GM19455 (cell line): Measurements from ENCODE around the gene MTA1.

Experiments used
- ATAC-seq: cut with Tn5 transposase; IDR thresholded peaks from one replicate; pipeline ENCODE4 v1.9.1; 2021; ENCODE audit not compliant: unreplicated experiment

Gene MTA1

DNA sequence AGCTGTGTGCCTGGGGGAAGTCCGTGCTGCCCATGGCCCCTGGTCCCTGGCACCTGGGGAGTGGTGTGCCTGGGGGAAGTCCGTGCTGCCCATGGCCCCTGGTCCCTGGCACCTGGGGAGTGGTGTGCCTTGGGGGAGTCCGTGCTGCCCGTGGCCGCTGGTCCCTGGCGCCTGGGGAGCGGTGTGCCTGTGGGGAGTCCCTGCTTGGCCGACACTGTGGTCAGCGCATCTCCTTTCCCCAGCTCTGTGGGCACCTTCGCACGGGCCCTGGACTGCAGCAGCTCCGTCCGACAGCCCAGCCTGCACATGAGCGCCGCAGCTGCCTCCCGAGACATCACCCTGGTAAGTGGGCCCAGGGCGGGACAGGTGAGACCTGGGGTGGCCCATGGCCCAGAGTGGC, 40.5 kb downstream of the MTA1 start:
- ATAC-seq, result no peak

DNA sequence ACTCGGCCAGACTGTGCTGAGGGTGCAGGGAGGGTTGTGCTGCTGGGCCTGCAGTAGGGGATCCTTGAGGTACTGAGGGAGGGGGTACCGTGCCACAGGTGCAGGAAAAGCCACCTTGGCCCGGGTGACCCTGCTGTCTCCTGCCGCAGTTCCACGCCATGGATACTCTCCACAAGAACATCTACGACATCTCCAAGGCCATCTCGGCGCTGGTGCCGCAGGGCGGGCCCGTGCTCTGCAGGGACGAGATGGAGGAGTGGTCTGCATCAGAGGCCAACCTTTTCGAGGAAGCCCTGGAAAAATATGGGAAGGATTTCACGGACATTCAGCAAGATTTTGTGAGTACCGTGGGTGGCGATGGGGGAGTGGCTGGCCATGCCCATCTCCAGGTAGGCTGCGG, 41.0 kb downstream of the MTA1 start:
- ATAC-seq, result no peak

DNA sequence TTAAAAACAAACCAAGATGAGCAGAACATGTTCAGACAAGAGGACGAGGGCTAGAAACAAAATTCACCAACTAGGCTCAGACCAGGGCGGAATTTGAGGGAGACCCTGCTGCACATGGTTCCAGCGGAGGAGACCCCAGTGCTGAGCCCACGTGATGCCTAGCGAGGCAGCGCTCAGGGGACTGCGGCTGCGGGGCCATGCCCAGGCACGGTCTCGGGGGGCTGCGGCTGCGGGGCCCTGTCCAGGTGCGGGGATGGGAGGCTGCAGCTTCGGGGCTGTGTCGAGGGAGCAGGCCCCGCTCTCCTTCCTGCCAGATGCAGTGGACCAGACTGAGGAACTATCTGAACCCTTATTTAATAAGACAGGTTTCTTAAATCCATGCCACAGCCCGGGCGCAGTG, 42.3 kb downstream of the MTA1 start:
- ATAC-seq, result no peak

DNA sequence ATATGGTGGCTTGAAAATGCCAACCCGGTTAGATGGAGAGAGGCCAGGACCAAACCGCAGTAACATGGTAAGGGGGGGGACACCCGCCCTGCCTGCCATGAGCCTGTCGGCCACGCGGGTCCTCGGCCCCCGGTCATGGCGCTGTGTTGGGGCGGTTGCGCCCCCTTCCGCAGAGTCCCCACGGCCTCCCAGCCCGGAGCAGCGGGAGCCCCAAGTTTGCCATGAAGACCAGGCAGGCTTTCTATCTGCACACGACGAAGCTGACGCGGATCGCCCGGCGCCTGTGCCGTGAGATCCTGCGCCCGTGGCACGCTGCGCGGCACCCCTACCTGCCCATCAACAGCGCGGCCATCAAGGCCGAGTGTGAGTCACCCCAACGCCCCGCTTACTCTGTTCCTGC, 44.9 kb downstream of the MTA1 start:
- ATAC-seq, result no peak

DNA sequence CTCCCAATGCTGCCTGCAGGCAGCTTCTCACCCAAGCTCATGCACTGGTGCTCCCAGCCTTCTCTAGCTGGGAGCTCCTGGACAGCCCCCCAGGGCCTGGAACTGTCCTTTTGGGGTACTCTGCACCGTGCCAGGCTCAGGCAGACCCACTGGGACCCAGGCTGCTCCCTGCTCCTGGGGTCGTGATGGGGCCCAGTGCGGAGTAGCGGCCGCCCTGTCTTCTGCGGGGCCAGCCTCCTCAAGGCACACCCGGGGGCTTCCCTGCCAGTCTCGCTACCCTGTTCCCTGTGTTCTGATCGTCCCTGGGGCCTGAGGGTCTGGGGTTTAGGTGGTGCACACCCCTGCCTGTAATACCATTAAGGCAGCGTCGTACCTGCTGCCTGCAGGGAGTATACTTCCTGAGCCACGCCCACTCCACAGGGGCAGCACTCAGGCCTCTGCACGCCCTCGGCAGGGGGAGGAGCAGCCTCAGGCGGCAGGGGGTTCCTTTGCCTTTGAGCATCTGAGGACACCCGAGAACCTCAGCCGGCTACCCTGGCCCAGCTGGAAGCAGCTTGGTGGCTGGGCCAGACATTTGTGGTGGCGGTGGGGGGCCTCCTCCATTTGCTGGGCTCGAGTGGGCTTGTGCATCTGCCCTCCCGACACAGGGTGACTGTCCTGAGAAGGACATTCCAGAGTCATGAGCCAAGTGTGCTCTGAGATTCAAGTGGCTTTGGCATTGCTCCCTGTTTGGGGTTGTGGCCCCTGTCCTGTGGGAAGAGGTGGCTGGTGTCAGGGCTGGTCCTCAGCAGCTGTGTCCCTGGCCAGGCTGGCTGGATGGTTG, 45.8 kb downstream of the MTA1 start:
- no peak for ATAC-seq

DNA sequence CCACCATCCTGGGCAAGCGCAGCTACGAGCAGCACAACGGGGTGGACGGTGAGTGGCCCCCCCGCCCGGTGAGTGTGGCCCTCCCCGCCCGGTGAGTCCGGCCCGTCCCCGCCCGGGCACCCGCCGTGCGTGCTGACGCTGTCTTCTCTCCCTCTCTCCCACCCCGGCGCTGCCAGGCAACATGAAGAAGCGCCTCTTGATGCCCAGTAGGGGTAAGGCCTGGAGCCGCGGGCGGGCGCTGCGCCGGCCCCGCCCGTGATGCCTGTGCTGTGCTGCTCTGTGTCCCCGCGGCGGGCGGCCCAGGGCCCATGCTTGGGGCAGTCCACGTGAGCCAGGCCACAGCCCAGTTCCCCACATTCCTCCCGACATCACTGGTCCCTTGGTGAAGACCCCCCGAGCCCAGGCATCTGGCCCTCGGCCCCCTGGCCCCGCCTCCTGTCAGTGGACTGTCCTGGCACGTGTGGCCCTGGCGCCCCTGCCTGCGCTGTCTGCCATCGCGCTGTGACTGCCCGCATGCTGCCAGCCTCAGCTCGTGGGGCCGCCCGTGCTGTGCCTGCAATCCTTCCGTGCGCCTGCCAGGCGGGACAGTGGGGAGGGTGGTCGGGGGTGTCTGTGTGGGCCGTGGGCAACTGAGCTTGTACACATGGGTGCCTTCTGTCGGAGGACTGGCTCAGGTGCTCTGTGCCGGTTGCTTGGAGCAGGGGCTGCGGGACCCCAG, 47.1 kb downstream of the MTA1 start:
- no peak for ATAC-seq

DNA sequence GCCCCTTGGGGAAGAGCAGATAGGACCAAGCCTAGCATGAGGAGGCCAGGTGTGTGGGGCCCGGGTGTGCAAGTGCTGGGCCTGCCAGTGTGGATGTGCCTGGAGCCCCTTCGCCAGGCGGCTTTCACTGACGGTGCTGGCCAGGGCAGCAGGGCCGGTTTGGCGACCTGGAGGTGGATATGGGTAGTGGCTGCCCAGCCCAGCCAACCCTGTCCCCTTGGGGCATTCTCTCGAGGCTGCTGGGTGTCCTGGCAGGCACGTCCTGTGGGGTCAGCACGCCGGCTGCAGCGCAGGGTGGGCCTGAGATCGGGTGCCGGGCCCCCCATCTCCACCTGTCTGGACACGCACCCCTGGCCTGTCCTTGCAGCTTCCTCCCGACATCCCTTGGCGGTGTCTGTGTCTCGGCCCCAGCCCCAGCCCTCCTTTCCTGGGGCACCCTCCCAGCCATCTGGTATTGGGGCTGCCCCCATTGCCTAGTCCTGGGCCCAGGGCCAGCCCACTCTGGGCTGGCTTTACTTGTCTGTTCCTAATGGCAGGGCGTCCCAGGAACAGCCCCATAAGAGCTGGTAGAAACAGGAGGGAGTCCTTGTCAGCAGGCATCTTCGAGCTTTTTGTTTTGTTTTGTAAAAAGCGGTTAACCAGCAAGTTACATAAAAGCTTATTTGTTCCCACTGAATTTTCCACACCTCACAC, 47.8 kb downstream of the MTA1 start:
- no peak for ATAC-seq

DNA sequence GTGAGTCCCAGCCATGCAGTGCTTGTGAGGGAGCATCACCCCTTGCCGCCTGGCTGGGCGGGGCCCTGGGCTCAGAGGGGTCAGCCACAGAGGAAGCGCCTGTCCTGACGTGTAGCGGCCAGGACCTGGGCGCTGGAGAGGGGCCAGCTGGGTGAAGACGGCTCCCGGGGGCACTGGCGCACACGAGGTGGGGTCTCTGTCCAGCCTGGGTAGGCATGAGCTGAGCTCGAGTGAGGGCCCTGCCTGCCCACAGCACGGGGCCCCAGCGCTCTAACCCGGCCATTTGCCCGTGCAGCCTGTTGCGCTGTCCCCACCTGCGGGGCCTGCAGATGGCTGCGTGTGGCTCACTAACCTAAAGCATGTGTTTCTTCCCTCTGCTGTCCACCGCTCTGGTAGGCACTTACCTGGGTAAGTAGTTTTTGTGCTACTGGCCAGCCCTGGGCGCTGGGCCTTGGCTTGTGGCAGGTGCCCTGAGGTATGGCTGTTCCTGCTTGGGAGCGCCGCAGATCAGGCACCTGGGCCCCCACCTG, 48.4 kb downstream of the MTA1 start:
- ATAC-seq, result no peak

DNA sequence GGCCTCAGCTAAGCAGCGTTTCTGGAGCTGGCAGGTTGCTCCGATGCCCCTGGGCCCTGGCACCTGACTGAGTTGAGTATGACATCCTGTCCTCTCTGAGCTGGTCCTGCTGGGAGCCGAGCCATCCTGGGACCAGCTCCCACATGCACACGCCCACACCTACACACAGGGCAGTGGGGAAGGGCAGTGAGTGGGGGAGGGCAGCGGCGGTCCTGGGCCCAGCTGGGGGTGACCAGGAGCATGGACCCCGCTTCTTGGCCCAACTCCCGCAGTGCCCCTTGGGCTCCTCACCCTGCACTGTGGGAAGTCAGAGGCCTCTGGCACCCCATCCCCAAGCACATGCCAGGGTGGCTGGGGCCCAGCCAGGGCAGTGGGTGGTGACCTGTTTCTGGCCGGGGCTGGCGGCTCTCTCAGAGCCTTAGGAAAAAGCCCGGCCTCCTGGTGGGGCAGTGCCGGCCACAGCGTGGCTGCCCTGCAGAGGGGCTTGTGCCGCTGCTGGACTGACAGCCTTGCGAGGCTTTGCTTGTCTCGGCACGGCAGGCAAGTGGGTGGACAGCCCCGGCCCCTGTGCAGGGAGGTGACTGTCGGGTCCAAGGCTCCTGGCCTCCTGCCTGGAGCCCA, 49.1 kb downstream of the MTA1 start:
- no peak for ATAC-seq

DNA sequence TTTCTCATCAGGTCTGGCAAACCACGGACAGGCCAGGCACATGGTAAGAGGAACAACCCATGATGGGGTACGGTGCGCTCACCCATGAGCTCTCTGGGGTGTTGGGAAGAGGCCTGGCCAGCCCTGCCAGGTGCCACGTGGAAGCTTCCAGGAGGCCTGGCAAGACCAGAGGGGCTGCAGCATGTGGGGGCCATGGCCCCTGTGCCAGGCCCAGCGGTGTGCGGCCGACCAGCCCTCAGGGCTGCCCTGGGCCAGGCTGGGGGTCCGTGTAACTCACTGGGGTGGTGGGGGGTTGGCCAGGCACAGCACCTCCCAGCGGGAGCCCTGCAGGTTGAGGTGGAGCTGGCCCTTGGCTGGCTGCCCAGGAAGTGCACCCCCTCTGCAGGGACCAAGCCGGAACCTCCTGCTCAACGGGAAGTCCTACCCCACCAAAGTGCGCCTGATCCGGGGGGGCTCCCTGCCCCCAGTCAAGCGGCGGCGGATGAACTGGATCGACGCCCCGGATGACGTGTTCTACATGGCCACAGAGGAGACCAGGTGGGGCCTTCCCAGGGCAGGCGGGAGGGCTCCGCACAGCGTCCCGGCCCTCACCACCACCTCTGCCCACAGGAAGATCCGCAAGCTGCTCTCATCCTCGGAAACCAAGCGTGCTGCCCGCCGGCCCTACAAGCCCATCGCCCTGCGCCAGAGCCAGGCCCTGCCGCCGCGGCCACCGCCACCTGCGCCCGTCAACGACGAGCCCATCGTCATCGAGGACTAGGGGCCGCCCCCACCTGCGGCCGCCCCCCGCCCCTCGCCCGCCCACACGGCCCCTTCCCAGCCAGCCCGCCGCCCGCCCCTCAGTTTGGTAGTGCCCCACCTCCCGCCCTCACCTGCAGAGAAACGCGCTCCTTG, 50.1 kb downstream of the MTA1 start:
- ATAC-seq, result no peak

DNA sequence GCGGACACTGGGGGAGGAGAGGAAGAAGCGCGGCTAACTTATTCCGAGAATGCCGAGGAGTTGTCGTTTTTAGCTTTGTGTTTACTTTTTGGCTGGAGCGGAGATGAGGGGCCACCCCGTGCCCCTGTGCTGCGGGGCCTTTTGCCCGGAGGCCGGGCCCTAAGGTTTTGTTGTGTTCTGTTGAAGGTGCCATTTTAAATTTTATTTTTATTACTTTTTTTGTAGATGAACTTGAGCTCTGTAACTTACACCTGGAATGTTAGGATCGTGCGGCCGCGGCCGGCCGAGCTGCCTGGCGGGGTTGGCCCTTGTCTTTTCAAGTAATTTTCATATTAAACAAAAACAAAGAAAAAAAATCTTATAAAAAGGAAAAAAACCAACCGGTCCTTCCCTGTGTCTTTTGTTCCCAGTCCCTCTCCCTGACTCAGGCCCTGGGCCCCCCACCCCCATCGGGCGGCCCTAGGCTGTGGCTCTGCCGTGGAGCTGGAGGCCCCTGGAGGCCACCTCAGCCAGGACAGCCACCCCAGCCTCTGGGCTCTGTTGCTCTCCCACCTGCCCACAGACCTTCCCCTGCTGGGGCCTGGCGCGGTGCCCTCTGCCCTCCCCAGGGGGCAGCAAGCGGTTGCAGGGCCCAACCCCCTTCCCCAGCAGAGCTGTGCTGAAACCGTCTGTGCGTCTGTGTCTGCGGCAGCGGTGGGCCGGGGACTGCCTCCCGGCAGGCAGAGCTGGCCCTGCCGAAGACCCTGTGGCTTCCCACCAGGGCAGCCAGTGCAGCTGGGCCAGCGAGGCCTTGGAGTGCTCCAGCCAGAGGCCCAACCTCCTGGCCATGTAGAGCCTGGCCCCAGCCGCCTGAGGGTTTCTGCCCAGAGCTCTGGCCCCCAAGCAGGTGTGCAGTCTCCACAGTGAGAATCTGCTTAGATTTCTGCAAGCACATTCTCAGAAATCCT, 51.0 kb downstream of the MTA1 start:
- no peak for ATAC-seq

DNA sequence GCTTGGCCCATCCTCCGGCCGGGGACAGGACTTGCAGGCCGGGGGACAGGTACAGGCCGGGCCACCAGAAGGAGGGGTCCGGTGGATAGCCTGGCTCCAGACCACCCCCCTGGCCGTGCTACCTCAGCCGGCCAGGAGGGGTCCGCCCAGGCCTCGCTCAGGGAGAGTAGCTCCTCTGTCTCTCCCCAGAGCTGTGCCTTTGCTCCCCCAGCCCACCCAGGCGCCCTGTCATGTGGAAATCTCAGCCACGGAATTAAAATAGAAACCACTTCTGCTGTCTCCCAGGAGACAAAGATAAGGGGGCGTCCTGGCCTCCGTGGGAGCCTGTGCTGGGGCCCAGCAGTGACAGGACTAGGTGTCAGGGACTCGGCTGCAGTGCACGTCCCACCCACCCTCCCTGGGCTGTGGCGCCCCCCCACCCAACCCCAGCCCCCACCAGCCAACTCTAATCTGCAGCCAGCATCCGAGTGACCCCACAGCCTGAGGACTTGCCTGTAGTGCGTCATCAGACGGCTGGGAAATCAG, 51.7 kb downstream of the MTA1 start:
- no peak for ATAC-seq

DNA sequence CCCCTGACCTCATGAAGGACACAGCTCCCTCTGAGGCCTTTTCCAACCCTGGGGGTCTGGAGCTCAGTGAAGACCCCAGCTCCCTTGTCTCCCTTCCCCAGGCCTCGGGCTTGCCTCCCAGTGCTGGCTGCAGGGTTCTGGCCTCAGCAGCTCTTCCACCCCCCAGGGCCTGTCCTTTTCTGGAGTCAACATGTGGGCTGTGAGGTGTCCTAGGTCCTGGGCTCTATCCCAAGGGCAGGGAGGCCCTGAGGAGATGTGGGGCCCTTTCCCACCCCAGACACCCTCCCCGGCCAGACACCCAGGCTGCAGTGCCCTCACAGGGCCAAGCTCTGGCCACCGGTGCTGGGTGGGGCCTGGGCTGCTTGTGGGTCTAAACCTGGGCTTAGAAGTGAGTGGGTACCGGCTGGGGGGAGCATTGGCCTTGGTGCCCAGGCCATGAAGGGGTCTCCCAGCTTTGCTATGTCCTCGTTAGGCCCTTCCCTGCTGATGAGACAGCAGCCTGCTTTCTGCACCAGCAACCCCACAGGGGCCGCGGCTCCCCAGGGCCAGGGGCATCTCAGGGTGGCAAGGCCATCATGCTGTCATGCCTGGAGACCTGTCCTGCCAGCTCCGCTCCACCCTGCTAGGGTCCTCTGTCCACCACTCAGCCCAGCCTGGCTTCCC, 52.3 kb downstream of the MTA1 start:
- no peak for ATAC-seq

DNA sequence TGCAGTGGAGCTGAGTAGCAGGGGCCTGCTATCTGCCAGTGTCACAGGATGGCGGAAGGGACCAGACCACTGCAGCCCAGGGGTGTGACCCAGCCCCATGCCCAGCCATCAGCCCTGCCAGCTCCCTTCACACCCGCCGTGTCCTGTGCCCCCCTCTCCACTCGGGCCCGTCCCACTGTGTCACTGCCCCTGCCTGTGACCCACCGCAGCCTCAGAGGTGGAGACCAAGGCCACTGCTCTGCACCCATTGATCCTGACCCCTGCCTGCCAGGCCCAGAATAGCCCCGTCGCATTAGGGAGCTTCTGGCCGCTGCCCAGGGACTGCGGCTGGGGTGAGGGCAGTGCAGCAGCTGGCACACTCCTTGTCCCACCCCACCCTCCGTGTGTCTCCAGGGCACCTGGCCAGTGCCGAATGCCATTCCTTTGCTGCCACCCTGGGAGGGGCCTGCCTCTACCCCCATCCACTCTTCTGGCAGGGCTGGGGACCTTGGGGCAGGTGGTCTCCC, 52.9 kb downstream of the MTA1 start:
- no peak for ATAC-seq

DNA sequence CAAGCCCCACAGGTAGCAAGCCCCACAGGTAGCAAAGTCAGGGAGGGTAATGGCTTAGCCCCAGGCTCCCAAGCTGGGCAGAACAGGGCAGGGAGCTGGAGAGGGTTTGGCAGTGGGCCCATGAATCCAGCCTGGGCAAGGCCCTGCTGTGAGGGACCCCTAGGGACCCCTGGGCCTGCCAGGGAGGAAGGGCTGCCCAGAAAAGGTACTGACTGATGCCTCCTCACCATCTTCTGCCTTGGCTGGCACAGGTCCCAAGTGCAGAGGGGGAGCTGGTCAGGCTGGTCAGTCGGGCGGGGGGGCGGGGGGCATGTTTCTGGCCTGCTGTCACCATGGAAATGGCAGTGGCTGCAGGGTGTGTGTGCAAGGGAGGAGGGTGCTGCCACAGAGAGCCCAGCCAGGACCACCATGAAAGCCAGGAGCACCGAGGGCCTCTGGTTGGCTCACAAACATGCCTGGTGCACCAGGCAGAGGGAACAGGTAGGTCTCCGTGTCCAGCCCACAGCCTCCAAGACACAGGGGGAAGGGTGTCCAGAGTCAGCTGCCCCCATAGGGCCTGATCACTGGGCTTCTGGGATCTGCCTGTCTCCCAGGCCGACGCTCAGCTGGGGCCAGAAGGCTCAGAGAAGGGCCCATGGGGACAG, 53.5 kb downstream of the MTA1 start:
- no peak for ATAC-seq

DNA sequence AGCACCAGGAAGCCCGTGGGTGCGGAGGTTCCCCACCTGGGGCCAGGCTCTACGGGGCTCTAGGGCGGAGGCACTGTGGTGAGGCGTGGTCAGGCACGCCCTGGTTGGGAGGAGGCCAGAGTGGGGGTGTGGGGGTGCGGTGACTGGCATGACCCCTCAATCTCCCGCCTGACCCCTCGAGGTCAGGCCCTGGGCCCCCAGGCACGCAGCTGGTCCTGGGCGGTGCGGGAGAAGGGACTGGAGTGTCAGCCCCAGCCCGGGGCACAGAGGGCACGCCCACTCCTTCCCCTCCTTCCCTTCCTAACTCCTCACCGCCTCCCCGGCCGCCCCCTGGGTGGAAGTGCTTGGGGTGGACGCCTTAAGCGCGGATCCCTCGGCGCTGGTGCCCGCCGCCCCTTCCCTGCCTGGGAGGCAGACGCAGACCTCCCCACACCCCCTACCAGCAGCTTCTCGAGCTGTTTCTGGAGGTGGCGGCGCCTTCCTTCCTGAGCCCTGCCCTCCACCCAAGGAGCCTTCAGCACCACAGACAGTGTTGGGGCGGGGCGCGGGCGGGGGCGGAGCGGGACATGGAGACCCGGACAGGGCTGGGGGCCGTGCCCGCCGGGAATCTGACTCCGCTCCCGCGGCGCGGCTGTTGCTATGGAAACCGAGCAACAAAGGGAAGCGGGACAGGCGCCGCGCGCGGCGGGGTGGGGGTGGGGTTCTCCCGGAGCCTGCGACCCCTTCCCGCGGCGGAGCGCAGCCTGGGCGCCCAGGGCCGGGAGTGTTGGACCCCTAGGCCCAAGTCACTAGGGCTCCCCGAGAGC, 54.3 kb downstream of the MTA1 start:
- no peak for ATAC-seq
